Upper lobe of right lung (tissue), 1 donor: ENCODE data around the gene INPP5F. TPM values are rescaled to one million over a fixed set of nuclear protein-coding genes. Genes with fewer than 3 reads are reported as not detected.

Experiments
- ATAC-seq: fragments of 200-7000 bp; cut with Tn5 transposase; one replicate; pipeline ENCODE4 v1.9.1; 2020; ENCODE audit warnings: mild to moderate bottlenecking, moderate library complexity
- DNase-seq: peaks from one replicate; pipeline ENCODE4 v3.0.0-alpha.2; 2020
- H3K27ac ChIP-seq: fragments of 200-600 bp; one replicate; pipeline ENCODE4 v1.8.0; 2022
- H3K27me3 ChIP-seq: fragments of 200-600 bp; one replicate; pipeline ENCODE4 v1.8.0; 2022; ENCODE audit warnings: mild to moderate bottlenecking
- H3K36me3 ChIP-seq: fragments of 200-600 bp; one replicate; pipeline ENCODE4 v1.8.0; 2022
- H3K4me1 ChIP-seq: fragments of 200-600 bp; one replicate; pipeline ENCODE4 v1.8.0; 2022
- H3K4me3 ChIP-seq: fragments of 200-600 bp; one replicate; pipeline ENCODE4 v1.8.0; 2022; ENCODE audit warnings: mild to moderate bottlenecking
- H3K9me3 ChIP-seq: fragments of 200-600 bp; one replicate; pipeline ENCODE4 v1.8.0; 2022
- CTCF ChIP-seq: fragments of 200-600 bp; IDR thresholded peaks from one replicate; pipeline ENCODE4 v1.8.0; 2022; ENCODE audit warnings: antibody characterized with exemption
- intact Hi-C: fragments of 100-400 bp; cut with DNase I; formaldehyde crosslinking; loops from one replicate; pipeline ENCODE4 v1.11.0; 2022
- total RNA-seq: library from RNA; stranded (reverse); fragmentation: NEBNext Ultra II Directional; extraction: Animal tissue kit (Norgen Biotek cat#: 25700); gene quantifications from one replicate; pipeline ENCODE4 v1.2.1, GENCODE V29; 2021
- donor health status: DM: no; HTN: yes; CAD: no; lungs with severe emphysema.

Gene INPP5F
- total RNA-seq, 1 donor from 2014 or later = 13.9 TPM

- ATAC-seq = peak; percentile 35
- intact Hi-C loops = no loop called here
- no peak overlapping the region for H3K27ac ChIP-seq
Observed at GRCh38 chr10:119742947-119743648, 17.2 kb downstream of the INPP5F start.

GRCh38 chr10:119747940-119748339 lies 22.1 kb downstream of the INPP5F start:
- Histone ChIP-seq H3K27ac (no peak overlapping the region), H3K9me3 (no peaks in the 10 kb centered on the region), H3K4me3 (no peak overlapping the region), H3K36me3 (no peaks in the 10 kb centered on the region), H3K4me1 (no peaks in the 10 kb centered on the region), H3K27me3 (no peaks in the 10 kb centered on the region)
- intact Hi-C loops = no loop called here
- ATAC-seq = no peak
- no peak for TF ChIP-seq CTCF
- DNase-seq = no peak

More at GRCh38 chr10:119742947-119743648, 17.2 kb downstream of the INPP5F start:
- Histone ChIP-seq H3K4me1 (peaks cover 3% of the 10 kb centered on the region), H3K9me3 (no peaks in the 10 kb centered on the region), H3K36me3 (no peaks in the 10 kb centered on the region), H3K4me3 (no peak overlapping the region), H3K27me3 (no peaks in the 10 kb centered on the region)
- no peak for TF ChIP-seq CTCF
- DNase-seq = no peak

- Histone ChIP-seq H3K27me3 (no peaks in the 10 kb centered on the region), H3K4me3 (no peak overlapping the region), H3K4me1 (no peaks in the 10 kb centered on the region), H3K27ac (no peak overlapping the region), H3K36me3 (no peaks in the 10 kb centered on the region), H3K9me3 (no peaks in the 10 kb centered on the region)
- ATAC-seq (no peak), DNase-seq (no peak)
- TF ChIP-seq CTCF = no peak
- intact Hi-C loops = no loop called here
Observed at GRCh38 chr10:119748871-119749270, 23.0 kb downstream of the INPP5F start.

GRCh38 chr10:119749455-119749854 lies 23.6 kb downstream of the INPP5F start:
- DNase-seq (no peak), ATAC-seq (no peak)
- H3K9me3 ChIP-seq = no peaks in the 10 kb centered on the region
- no peaks in the 10 kb centered on the region for H3K36me3 ChIP-seq
- H3K27me3 ChIP-seq = no peaks in the 10 kb centered on the region
- no peak for TF ChIP-seq CTCF
- intact Hi-C loops = no loop called here
- H3K4me3 ChIP-seq = no peak overlapping the region
- no peaks in the 10 kb centered on the region for H3K4me1 ChIP-seq
- H3K27ac ChIP-seq = no peak overlapping the region

- intact Hi-C loops = loop anchor here (5.0 kb wide), 1 partner anchor 107 kb away; no protein-coding TSS in a partner anchor
- DNase-seq (no peak), ATAC-seq (peak; percentile 98)
- Histone ChIP-seq H3K4me3 (no peak overlapping the region), H3K27ac (peak overlapping the region; percentile 12), H3K4me1 (no peaks in the 10 kb centered on the region), H3K9me3 (no peaks in the 10 kb centered on the region), H3K27me3 (no peaks in the 10 kb centered on the region), H3K36me3 (no peaks in the 10 kb centered on the region)
- peak; percentile 95 for TF ChIP-seq CTCF
Observed at GRCh38 chr10:119750391-119751230, 24.8 kb downstream of the INPP5F start.
